22Rv1 (cell line): ENCODE results near the gene SLC29A2.
"Not testable (repeated sequence)": the region's sequence is repeated elsewhere in the genome, so short reads cannot be mapped to it uniquely, and the experiment has no call there.

Experiments used
- CTCF ChIP-seq: fragments of 450-650 bp; IDR thresholded peaks from 2 replicates; pipeline ENCODE4 v1.5.1; 2017; ENCODE audit warnings: mild to moderate bottlenecking
- ZFX ChIP-seq: fragments of 450-650 bp; IDR thresholded peaks from 2 replicates; pipeline ENCODE4 v1.6.1; 2017; ENCODE audit warnings: antibody characterized with exemption, borderline replicate concordance

DNA sequence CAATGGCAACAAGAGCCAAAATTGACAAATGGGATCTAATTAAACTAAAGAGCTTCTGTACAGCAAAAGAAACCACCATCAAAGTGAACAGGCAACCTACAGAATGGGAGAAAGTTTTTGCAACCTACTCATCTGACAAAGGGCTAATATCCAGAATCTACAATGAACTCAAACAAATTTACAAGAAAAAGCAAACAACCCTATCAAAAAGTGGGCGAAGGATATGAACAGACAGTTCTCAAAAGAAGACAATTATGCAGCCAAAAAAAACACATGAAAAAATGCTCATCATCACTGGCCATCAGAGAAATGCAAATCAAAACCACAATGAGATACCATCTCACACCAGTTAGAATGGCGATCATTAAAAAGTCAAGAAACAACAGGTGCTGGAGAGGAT is 51.3 kb downstream of the SLC29A2 start:
- not testable (repeated sequence) for TF ChIP-seq CTCF, ZFX
